ENCODE results near the gene CAMK1D. TPM values are rescaled to one million over a fixed set of nuclear protein-coding genes. Genes with fewer than 3 reads are reported as not detected.

The CAMK1D gene
- total RNA-seq, 2 experiments from 2014 or later, result 28.8 to 35.3 TPM

DNA sequence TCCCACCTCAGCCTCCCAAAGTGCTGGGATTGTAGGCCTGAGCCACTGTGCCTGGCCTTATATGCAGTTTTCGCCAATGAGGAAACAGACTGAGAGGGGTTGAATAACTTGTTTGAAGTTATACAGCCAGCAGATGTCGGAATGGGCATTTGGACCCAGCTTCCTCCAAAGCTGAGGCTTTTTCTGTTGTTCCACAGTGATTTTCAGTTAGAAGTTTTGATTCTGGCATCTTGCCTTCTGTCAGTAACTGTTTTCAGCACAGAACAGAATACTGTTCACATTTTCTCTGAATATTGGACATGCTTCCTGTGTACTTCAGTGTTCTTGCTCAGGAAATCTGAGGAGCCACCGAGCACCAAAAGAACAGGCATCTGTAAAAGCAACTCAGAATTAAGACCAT lies 287.2 kb downstream of the CAMK1D start:
- Mint-ChIP-seq H3K27ac (peak overlapping the region; percentile 93), H3K4me3 (no peak overlapping the region), H3K9me3 (no peaks in the 10 kb centered on the region), H3K27me3 (no peaks in the 10 kb centered on the region), H3K4me1 (ENCODE audit: low read depth) (peaks cover 63% of the 10 kb centered on the region), H3K36me3 (ENCODE audit: low read depth) (no peaks in the 10 kb centered on the region)
- DNase-seq (no peak), ATAC-seq (ENCODE audit: poor library complexity) (no peak)
- peaks cover 17% of the 10 kb centered on the region for H3K4me1 ChIP-seq (ENCODE audit: insufficient read depth, low read length)
- no peak overlapping the region for H3K4me3 ChIP-seq (ENCODE audit: low read length)
- no peaks in the 10 kb centered on the region for H3K27me3 ChIP-seq (ENCODE audit: control insufficient read depth in 1 of 2, insufficient read depth in 2 of 2, low read length in 2 of 2)
- CTCF ChIA-PET, result no interaction called here
- intact Hi-C loops (cut with DNase I, micrococcal nuclease), result loop anchor here in 1 of 2 experiments (5.0 kb wide), 1 partner anchor 44 kb away; no protein-coding TSS in a partner anchor
- H3K36me3 ChIP-seq (ENCODE audit: insufficient read depth, low read length), result no peaks in the 10 kb centered on the region
- H3K27ac ChIP-seq (ENCODE audit: low read depth in 1 of 2, low read length in 2 of 2), result no peak overlapping the region
- H3K9me3 ChIP-seq (ENCODE audit: control insufficient read depth in 1 of 2, insufficient read depth in 1 of 2, low read length in 2 of 2), result no peaks in the 10 kb centered on the region
- POLR2A ChIA-PET, result no interaction called here
- TF ChIP-seq, protein P1, sequence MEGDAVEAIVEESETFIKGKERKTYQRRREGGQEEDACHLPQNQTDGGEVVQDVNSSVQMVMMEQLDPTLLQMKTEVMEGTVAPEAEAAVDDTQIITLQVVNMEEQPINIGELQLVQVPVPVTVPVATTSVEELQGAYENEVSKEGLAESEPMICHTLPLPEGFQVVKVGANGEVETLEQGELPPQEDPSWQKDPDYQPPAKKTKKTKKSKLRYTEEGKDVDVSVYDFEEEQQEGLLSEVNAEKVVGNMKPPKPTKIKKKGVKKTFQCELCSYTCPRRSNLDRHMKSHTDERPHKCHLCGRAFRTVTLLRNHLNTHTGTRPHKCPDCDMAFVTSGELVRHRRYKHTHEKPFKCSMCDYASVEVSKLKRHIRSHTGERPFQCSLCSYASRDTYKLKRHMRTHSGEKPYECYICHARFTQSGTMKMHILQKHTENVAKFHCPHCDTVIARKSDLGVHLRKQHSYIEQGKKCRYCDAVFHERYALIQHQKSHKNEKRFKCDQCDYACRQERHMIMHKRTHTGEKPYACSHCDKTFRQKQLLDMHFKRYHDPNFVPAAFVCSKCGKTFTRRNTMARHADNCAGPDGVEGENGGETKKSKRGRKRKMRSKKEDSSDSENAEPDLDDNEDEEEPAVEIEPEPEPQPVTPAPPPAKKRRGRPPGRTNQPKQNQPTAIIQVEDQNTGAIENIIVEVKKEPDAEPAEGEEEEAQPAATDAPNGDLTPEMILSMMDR (IDR thresholded peaks at IDR 0.05), result no peak

DNA sequence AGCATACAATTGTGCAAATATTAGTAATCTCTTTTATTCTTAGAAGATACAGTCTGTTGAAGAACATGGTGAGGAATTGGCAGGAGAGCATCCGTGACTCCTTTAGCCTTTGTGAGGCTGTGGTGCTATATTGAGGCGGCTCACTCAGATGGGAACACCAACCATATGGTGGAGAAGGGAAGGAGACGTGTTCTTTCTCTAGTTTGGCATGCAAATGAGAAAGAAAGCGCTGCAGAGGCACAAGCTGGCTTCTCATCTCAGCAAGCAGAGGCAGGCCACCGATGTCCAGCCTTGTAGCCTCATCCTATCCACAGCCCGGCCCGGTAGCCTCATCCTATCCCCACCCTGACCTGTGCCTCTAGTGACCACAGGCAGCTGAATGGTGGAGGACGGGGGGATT lies 288.3 kb downstream of the CAMK1D start:
- no peak overlapping the region for H3K27ac ChIP-seq (ENCODE audit: low read depth in 1 of 2, low read length in 2 of 2)
- Mint-ChIP-seq H3K36me3 (ENCODE audit: low read depth) (no peaks in the 10 kb centered on the region), H3K9me3 (no peaks in the 10 kb centered on the region), H3K4me1 (ENCODE audit: low read depth) (peaks cover 56% of the 10 kb centered on the region), H3K27me3 (no peaks in the 10 kb centered on the region), H3K27ac (peak overlapping the region; percentile 93), H3K4me3 (no peak overlapping the region)
- H3K4me3 ChIP-seq (ENCODE audit: low read length), result no peak overlapping the region
- TF ChIP-seq, protein P1 (IDR thresholded peaks at IDR 0.05), result no peak
- intact Hi-C loops (cut with DNase I, micrococcal nuclease), result loop anchor here in 1 of 2 experiments (5.0 kb wide), 1 partner anchor 45 kb away; no protein-coding TSS in a partner anchor
- ATAC-seq (ENCODE audit: poor library complexity), result no peak
- CTCF ChIA-PET, result no interaction called here
- no peaks in the 10 kb centered on the region for H3K9me3 ChIP-seq (ENCODE audit: control insufficient read depth in 1 of 2, insufficient read depth in 1 of 2, low read length in 2 of 2)
- POLR2A ChIA-PET, result no interaction called here
- no peak for DNase-seq
- H3K36me3 ChIP-seq (ENCODE audit: insufficient read depth, low read length), result no peaks in the 10 kb centered on the region
- peaks cover 17% of the 10 kb centered on the region for H3K4me1 ChIP-seq (ENCODE audit: insufficient read depth, low read length)
- no peaks in the 10 kb centered on the region for H3K27me3 ChIP-seq (ENCODE audit: control insufficient read depth in 1 of 2, insufficient read depth in 2 of 2, low read length in 2 of 2)

DNA sequence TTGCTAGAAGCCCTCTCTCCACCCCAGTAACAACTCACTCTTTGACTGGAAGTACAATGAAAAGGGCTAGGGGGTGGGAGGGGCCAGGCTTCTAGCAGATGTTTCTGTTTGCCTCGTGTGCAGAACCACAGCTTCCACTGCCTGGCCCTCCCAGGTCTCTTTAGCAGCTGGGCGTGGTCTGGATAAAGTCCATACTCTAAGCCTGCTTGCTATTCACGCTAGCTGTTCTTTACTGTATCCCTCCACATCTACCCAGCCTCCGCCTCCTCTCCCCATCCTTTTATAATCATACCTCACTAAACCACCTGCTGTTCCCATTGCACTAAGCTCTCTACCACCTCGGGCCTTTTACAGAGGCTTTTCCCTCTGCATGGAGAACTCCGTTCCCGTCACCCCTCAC lies 288.8 kb downstream of the CAMK1D start:
- no peaks in the 10 kb centered on the region for H3K36me3 ChIP-seq (ENCODE audit: insufficient read depth, low read length)
- DNase-seq, result no peak
- no peak overlapping the region for H3K27ac ChIP-seq (ENCODE audit: low read depth in 1 of 2, low read length in 2 of 2)
- ChIA-PET POLR2A (no interaction called here), CTCF (interaction anchor here (0.9 kb wide), 1 partner anchor 18 kb away, joined by 3 read pairs; no protein-coding TSS in a partner anchor)
- no peak for ATAC-seq (ENCODE audit: poor library complexity)
- no peaks in the 10 kb centered on the region for H3K27me3 Mint-ChIP-seq
- no peaks in the 10 kb centered on the region for H3K27me3 ChIP-seq (ENCODE audit: control insufficient read depth in 1 of 2, insufficient read depth in 2 of 2, low read length in 2 of 2)
- H3K4me3 ChIP-seq (ENCODE audit: low read length), result no peak overlapping the region
- H3K36me3 Mint-ChIP-seq (ENCODE audit: low read depth), result no peaks in the 10 kb centered on the region
- peaks cover 52% of the 10 kb centered on the region for H3K4me1 Mint-ChIP-seq (ENCODE audit: low read depth)
- H3K9me3 Mint-ChIP-seq, result no peaks in the 10 kb centered on the region
- TF ChIP-seq, protein P1 (IDR thresholded peaks at IDR 0.05), result no peak
- H3K4me1 ChIP-seq (ENCODE audit: insufficient read depth, low read length), result peaks cover 17% of the 10 kb centered on the region
- no peak overlapping the region for H3K4me3 Mint-ChIP-seq
- H3K27ac Mint-ChIP-seq, result peak overlapping the region; percentile 93
- H3K9me3 ChIP-seq (ENCODE audit: control insufficient read depth in 1 of 2, insufficient read depth in 1 of 2, low read length in 2 of 2), result no peaks in the 10 kb centered on the region
- intact Hi-C loops (cut with DNase I, micrococcal nuclease), result loop anchor here in 1 of 2 experiments (5.0 kb wide), 1 partner anchor 46 kb away; no protein-coding TSS in a partner anchor

Measured in CD4-positive, alpha-beta T cell (primary cell).